ENCODE results near the gene STXBP5. TPM values are rescaled to one million over a fixed set of nuclear protein-coding genes. Genes with fewer than 3 reads are reported as not detected.

The STXBP5 gene
- total and polyA plus RNA-seq, 4 donors: 1.9 to 8.9 (median 4.8) TPM

GRCh38 chr6:147167576-147168461 is 36.4 kb upstream of the STXBP5 start:
- no peak overlapping the region for H3K9ac ChIP-seq (ENCODE audit: low read depth in 1 of 2, low read length in 2 of 2)
- H3K36me3 ChIP-seq (ENCODE audit: control insufficient read depth in 4 of 4, insufficient read depth in 3 of 4, low read depth in 1 of 4, low read length in 3 of 4): no peaks in the 10 kb centered on the region
- DNase-seq (ENCODE audit: low spot score): no peak
- H3K9me3 ChIP-seq (ENCODE audit: control insufficient read depth in 4 of 4, low read length in 3 of 4): peaks cover 0 to 2% (median 0%) of the 10 kb centered on the region in 4 donors
- no peak overlapping the region for H3K4me3 ChIP-seq (ENCODE audit: low read depth in 1 of 3, low read length in 3 of 3)
- H3K27ac ChIP-seq (ENCODE audit: low read depth in 1 of 2, low read length in 2 of 2): no peak overlapping the region
- no peaks in the 10 kb centered on the region for H3K4me1 ChIP-seq (ENCODE audit: control insufficient read depth in 4 of 4, insufficient read depth in 4 of 4, low read length in 3 of 4)
- WGBS: 81% methylated on average over 4 of the region's 4 CpGs
- no peak for TF ChIP-seq TAF1 (conservative IDR thresholded peaks at IDR 0.05)
- TF ChIP-seq, protein P1, sequence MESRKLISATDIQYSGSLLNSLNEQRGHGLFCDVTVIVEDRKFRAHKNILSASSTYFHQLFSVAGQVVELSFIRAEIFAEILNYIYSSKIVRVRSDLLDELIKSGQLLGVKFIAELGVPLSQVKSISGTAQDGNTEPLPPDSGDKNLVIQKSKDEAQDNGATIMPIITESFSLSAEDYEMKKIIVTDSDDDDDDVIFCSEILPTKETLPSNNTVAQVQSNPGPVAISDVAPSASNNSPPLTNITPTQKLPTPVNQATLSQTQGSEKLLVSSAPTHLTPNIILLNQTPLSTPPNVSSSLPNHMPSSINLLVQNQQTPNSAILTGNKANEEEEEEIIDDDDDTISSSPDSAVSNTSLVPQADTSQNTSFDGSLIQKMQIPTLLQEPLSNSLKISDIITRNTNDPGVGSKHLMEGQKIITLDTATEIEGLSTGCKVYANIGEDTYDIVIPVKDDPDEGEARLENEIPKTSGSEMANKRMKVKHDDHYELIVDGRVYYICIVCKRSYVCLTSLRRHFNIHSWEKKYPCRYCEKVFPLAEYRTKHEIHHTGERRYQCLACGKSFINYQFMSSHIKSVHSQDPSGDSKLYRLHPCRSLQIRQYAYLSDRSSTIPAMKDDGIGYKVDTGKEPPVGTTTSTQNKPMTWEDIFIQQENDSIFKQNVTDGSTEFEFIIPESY (IDR thresholded peaks at IDR 0.05): no peak
- TF ChIP-seq, protein P2, sequence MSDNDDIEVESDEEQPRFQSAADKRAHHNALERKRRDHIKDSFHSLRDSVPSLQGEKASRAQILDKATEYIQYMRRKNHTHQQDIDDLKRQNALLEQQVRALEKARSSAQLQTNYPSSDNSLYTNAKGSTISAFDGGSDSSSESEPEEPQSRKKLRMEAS (IDR thresholded peaks at IDR 0.05): no peak
- TF ChIP-seq YY1 (IDR thresholded peaks at IDR 0.05): no peak
- TF ChIP-seq, protein P3, sequence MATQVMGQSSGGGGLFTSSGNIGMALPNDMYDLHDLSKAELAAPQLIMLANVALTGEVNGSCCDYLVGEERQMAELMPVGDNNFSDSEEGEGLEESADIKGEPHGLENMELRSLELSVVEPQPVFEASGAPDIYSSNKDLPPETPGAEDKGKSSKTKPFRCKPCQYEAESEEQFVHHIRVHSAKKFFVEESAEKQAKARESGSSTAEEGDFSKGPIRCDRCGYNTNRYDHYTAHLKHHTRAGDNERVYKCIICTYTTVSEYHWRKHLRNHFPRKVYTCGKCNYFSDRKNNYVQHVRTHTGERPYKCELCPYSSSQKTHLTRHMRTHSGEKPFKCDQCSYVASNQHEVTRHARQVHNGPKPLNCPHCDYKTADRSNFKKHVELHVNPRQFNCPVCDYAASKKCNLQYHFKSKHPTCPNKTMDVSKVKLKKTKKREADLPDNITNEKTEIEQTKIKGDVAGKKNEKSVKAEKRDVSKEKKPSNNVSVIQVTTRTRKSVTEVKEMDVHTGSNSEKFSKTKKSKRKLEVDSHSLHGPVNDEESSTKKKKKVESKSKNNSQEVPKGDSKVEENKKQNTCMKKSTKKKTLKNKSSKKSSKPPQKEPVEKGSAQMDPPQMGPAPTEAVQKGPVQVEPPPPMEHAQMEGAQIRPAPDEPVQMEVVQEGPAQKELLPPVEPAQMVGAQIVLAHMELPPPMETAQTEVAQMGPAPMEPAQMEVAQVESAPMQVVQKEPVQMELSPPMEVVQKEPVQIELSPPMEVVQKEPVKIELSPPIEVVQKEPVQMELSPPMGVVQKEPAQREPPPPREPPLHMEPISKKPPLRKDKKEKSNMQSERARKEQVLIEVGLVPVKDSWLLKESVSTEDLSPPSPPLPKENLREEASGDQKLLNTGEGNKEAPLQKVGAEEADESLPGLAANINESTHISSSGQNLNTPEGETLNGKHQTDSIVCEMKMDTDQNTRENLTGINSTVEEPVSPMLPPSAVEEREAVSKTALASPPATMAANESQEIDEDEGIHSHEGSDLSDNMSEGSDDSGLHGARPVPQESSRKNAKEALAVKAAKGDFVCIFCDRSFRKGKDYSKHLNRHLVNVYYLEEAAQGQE (IDR thresholded peaks at IDR 0.05): no peak
- TF ChIP-seq FOXA1 (IDR thresholded peaks at IDR 0.05): no peak
- no peak for TF ChIP-seq RXRA (IDR thresholded peaks at IDR 0.05)
- TF ChIP-seq HNF4G (IDR thresholded peaks at IDR 0.05): no peak
- no peak for TF ChIP-seq FOXA2 (IDR thresholded peaks at IDR 0.05)
- H3K27me3 ChIP-seq (ENCODE audit: control insufficient read depth in 4 of 4, insufficient read depth in 4 of 4, low read length in 3 of 4): peaks cover 0 to 4% (median 0%) of the 10 kb centered on the region in 4 donors

- 97% methylated on average over 1 of the region's 1 CpG for WGBS
- H3K36me3 ChIP-seq (ENCODE audit: control insufficient read depth in 4 of 4, insufficient read depth in 3 of 4, low read depth in 1 of 4, low read length in 3 of 4): no peaks in the 10 kb centered on the region
Observed at GRCh38 chr6:147169529-147169928, 34.7 kb upstream of the STXBP5 start.

More at GRCh38 chr6:147169529-147169928, 34.7 kb upstream of the STXBP5 start:
- H3K4me3 ChIP-seq (ENCODE audit: low read depth in 1 of 3, low read length in 3 of 3): no peak overlapping the region
- H3K27me3 ChIP-seq (ENCODE audit: control insufficient read depth in 4 of 4, insufficient read depth in 4 of 4, low read length in 3 of 4): peaks cover 0 to 4% (median 0%) of the 10 kb centered on the region in 4 donors
- H3K9ac ChIP-seq (ENCODE audit: low read depth in 1 of 2, low read length in 2 of 2): no peak overlapping the region
- no peak overlapping the region for H3K27ac ChIP-seq (ENCODE audit: low read depth in 1 of 2, low read length in 2 of 2)
- no peak for DNase-seq (ENCODE audit: low spot score)
- H3K4me1 ChIP-seq (ENCODE audit: control insufficient read depth in 4 of 4, insufficient read depth in 4 of 4, low read length in 3 of 4): no peaks in the 10 kb centered on the region
- TF ChIP-seq SP1 (IDR thresholded peaks at IDR 0.05) (no peak), FOXA2 (IDR thresholded peaks at IDR 0.05) (no peak), ATF3 (IDR thresholded peaks at IDR 0.05) (no peak), FOXA1 (IDR thresholded peaks at IDR 0.05) (no peak), RXRA (IDR thresholded peaks at IDR 0.05) (no peak), RAD21 (IDR thresholded peaks at IDR 0.05) (no peak)
- TF ChIP-seq, protein P3 (IDR thresholded peaks at IDR 0.05): no peak
- TF ChIP-seq, protein P1 (IDR thresholded peaks at IDR 0.05): no peak
- H3K9me3 ChIP-seq (ENCODE audit: control insufficient read depth in 4 of 4, low read length in 3 of 4): peaks cover 0 to 2% (median 0%) of the 10 kb centered on the region in 4 donors

All from liver (tissue), 9 donors.